HPDE6-E6E7 (cell line): ENCODE data around the gene BBS1.
A peak's percentile ranks its signal among the peaks of the same experiment; 100 is the strongest.
"Not testable (repeated sequence)": the region's sequence is repeated elsewhere in the genome, so short reads cannot be mapped to it uniquely, and the experiment has no call there.

Experiments used
- DNase-seq: peaks from one replicate; pipeline ENCODE4 v3.0.0; 2011; ENCODE audit warnings: missing footprints; ENCODE audit errors: extremely low spot score

The BBS1 gene

GRCh38 chr11:66524304-66525040 lies 14.0 kb downstream of the BBS1 start:
- no peak for DNase-seq

- no peak for DNase-seq
Observed at GRCh38 chr11:66529069-66529468, 18.6 kb downstream of the BBS1 start.

DNA sequence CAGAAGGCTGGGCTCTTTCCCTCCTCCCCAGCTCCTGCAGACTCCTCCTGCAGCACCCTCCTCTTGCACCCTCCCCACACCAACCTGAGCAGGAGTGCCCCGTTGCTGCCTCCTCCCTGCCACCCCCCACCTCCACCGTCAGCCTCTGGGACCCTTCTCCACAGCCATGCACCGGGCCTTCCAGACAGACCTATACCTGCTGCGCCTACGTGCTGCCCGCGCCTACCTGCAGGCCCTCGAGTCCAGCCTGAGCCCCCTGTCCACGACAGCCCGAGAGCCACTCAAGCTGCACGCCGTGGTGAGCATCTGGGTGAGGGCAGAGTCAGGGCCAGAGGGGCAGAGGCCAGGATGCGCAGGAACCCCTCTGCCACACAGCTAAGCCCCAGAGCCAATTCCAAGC lies 19.2 kb downstream of the BBS1 start:
- DNase-seq: no peak

GRCh38 chr11:66530927-66531709 lies 20.7 kb downstream of the BBS1 start:
- no peak for DNase-seq

DNA sequence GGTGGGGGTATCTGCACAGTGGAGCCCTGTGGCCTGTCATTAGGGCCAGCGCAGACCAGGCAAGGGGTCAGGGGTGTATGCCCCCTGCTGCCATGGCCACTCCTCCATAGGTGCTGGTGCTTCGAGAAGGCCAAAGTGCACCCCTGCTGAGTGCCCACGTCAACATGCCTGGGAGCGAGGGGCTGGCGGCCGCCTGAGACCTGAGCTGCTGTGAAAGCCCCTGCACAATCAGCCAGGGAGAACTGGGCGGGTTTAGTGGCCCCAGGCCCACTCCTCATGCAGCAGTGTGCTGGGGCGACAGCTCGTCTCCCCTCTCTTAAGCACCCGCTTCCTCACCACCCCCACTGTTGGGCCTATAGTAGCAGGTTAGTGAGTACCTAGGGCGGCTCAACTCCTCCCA lies 21.4 kb downstream of the BBS1 start:
- no peak for DNase-seq

DNA sequence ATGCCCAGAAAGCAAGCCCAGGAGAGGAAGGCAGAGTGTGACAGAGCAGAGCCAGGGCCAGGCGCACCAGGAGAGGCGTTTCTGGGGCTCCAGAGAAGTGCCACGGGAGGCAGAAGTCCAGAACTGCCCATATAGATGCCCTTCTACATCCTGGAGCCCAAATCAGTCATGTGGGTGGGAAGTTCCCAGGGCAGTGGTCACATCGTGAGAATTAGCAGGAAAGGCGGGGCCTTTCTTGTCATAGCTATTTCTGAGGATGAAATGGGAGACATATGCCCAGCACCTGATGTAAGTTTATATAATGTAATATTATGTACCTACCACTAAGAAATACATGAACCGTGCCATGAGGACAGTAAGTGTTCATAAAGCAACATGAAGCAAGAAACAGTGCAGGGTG lies 22.3 kb downstream of the BBS1 start:
- no peak for DNase-seq

DNA sequence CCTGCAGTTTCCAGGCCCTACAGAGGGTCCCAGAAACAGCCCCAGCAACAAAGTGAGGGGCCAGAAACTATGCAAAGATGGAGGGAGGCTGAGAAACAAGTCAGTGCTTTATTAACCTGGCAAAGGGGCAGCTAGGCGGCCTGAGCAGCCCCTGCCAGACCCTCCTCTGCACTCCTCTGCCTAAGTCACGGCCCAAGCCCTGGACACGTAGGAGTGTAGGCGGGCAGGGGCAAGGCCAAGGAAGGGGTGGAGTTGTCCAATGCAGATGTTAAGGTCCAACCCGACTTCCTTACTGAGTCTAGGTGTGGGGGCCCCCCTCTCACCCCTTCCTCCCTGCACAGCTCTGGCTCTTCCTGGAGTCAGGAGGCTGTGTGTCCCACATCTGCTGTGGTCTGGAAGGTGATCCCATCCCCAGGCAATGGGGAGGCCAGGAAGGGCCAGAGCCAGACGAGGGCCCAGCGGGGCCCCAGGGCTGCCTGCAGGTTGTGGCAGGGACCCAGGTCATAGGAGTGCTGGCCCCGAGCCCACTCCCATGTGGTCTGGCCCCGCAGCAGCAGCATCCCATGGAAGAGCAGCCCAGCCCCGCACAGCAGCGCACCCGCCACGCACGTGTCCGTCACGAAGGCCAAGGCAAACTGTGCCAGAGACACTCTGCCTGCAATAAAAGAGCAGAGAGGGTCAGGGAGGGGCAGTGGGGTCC lies 28.9 kb downstream of the BBS1 start:
- no peak for DNase-seq

GRCh38 chr11:66539870-66540213 lies 29.4 kb downstream of the BBS1 start:
- no peak for DNase-seq

DNA sequence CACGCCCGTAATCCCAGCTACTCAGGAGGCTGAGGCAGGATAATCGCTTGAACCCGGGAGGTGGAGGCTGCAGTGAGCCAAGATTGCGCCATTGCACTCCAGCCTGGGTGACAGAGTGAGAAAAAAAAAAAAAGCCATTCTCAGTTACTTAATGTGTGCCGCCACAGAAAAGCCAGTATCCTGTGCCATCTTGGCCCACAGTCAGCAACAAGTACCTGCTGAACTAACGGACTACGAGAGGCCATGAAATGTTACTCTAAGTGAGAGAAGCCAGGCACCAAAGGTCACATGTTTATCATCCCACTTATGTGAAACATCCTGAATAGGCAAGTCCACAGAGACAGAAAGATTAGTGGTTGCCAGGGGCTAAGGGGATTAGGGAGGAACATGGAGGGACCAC lies 30.2 kb downstream of the BBS1 start:
- DNase-seq: not testable (repeated sequence)

- no peak for DNase-seq
Observed at GRCh38 chr11:66541892-66542291, 31.5 kb downstream of the BBS1 start.

- DNase-seq: no peak
Observed at GRCh38 chr11:66542362-66542761, 31.9 kb downstream of the BBS1 start.

GRCh38 chr11:66543263-66544107 lies 33.0 kb downstream of the BBS1 start:
- no peak for DNase-seq

DNA sequence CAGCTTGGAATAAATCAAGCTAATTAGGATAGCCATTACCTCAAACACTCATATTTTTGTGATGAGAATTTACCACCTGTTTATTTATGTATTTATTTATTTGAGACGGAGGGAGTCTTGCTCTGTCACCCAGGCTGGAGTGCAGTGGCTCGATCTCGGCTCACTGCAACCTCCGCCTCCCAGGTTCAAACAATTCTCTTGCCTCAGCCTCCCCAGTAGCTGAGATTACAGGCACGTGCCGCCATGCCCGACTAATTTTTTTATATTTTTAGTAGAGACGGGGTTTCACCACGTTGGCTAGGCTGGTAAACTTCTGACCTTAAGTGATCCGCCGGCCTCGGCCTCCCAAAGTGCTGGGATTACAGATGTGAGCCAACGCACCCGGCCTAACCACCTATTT lies 34.5 kb downstream of the BBS1 start:
- DNase-seq: not testable (repeated sequence)

DNA sequence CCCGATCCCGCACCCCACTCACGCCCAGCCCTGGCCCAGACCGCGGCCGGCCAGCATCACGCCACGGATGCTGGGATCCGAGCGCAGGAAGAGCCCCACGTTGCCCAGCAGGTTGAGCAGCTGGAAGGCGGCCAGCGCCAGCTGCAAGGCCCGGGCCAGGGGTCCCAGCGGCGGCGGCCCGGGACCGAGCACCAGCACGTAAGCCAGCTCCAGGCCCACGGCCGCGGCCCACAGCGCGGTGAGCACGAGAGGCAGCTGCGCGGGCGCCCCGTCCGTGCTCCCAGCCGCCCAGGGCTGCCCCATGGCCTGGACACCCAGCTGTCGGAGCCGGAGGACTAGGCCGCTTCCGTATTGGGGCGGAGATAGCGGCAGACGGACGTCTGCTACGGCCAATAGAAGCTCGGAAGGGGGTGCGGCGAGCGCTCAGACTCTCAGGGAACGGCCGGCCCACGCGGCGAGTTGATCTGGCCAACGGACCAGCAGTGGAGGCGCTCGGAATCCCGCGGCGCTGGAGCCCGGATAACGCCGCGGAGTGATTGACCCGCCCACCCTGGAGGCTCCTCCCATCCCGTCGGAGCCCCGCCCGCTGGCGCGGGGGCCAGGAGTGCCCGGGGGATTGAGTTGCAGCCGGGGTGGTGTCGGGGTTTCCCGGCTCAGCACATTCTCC lies 35.4 kb downstream of the BBS1 start, which contains the start of gene ZDHHC24:
TSS of gene ZDHHC24 (minus strand) at position 348 of the 667 bp plus-strand sequence. CDS start at position 303, 45 bp downstream.
- peak; percentile 97 for DNase-seq

DNA sequence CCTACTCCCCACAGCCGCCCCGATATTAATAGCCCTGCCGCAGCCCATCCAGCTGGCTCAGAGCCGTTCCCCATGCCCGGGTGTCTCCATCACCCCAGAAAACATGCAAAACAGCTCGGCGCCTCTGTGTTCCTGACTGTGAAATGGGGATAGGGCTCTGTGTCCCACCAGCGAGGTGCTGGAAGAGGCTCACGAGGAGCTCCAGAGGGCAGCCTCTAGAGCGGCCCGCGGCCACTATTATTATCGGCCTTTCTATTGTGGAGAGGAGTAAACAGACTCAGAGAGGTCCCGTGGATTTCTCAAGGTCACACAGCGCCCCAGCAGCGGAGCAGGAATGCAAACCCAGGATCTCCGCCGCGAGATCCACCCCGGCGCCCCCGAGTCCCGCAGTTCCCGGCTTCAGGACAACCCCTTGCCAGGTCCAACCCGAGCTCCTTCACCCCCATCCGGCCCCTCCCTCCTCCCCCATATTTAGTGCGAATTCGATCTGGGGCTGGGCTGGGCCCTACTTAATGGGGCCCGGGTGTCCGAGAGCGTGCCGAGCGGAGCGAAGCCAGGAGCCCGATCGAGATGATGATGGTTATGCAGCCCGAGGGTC lies 36.0 kb downstream of the BBS1 start, which contains the start of gene ACTN3:
TSS of gene ACTN3 (plus strand) at position 536 of the 598 bp plus-strand sequence. CDS start at position 571, 35 bp downstream.
- DNase-seq: no peak

DNA sequence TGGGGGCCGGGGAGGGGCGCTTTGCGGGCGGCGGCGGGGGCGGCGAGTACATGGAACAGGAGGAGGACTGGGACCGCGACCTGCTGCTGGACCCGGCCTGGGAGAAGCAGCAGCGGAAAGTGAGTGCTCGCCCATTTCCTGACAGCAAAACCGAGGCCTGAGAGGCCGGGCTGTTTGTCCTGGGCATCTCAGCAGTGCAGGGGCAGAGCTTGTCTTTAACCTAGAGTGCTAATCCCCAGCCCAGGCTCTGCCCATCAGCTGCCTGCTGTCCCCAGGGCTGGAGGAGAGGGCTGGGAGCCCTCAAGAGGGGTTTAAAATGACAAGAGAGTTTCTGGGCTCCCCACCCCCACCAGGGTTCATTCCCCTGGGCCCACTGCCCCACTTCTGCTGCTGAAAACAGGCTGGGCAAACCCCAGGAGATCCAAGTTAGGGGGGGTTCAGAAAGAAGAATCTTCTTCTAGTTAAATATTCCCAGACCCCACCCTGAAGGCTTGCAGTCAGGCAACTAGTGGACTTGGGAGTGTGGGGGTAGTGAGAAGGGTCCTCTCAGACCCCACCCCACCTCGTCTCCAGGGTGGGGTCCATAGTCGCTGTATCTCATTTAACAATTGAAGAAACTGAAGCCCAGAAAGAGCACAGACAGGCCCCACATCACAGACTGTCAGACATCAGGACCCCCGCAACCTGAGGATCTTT lies 36.7 kb downstream of the BBS1 start:
- no peak for DNase-seq

GRCh38 chr11:66547662-66548009 lies 37.2 kb downstream of the BBS1 start:
- no peak for DNase-seq

- no peak for DNase-seq
Observed at GRCh38 chr11:66548041-66548440, 37.6 kb downstream of the BBS1 start.

DNA sequence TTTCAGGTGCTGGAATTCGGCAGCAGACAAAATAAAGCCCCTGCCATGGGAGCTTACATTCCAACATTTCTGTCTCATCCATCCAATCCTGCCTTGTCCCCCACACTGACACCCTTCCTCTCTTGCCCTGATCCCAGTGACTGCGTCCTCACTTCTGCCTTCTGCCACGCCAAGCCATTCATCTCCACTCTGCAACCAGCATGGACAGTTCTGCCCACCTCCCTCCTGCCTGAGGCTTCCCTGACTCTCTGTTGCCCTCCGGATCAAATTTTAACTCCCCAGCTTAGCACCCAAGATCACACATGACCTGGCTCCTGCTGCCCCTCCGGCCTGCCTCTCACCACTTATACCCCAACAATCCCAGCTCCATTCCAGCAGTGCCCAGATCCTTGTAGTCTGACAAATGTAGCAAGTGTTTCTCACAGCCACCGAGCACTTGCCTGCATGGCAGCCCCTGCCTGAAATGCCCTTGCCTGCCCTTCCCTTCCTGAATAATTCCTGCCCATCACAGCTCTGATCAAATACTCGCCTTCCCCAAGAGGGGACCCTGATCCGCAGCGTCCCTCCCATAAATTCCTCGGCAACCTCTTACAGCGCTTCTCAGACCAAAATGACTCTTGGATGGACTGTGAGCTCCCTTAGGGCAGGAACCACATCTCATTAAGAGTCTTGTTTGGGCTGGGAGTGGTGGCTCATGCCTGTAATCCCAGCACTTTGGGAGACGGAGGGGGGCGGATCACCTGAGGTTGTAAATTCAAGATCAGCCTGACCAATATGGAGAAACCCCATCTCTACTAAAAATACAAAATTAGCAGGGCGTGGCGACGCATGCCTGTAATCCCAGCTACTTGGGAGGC lies 38.6 kb downstream of the BBS1 start:
- DNase-seq: no peak
